Mammary epithelial cell (primary cell): ENCODE data around the gene TEC.

Source experiments
- EZH2 ChIP-seq: IDR thresholded peaks from 2 replicates; pipeline ENCODE4 v1.6.1; 2012; ENCODE audit warnings: low read length, inconsistent platforms, borderline replicate concordance
- TF ChIP-seq, protein P1 (sequence below), 2 donors: IDR thresholded peaks in 1 of 2; conservative IDR thresholded peaks in 1 of 2; 2 replicates each; pipeline ENCODE4 v1.5.1; 2011 to 2012; ENCODE audit warnings: inconsistent platforms in 2 of 2, low read length in 2 of 2, mild to moderate bottlenecking in 2 of 2, control low read depth in 1 of 2, low read depth in 1 of 2; ENCODE audit not compliant: insufficient read depth in 1 of 2; ENCODE audit errors: extremely low read depth in 1 of 2

- TF ChIP-seq, protein P1, sequence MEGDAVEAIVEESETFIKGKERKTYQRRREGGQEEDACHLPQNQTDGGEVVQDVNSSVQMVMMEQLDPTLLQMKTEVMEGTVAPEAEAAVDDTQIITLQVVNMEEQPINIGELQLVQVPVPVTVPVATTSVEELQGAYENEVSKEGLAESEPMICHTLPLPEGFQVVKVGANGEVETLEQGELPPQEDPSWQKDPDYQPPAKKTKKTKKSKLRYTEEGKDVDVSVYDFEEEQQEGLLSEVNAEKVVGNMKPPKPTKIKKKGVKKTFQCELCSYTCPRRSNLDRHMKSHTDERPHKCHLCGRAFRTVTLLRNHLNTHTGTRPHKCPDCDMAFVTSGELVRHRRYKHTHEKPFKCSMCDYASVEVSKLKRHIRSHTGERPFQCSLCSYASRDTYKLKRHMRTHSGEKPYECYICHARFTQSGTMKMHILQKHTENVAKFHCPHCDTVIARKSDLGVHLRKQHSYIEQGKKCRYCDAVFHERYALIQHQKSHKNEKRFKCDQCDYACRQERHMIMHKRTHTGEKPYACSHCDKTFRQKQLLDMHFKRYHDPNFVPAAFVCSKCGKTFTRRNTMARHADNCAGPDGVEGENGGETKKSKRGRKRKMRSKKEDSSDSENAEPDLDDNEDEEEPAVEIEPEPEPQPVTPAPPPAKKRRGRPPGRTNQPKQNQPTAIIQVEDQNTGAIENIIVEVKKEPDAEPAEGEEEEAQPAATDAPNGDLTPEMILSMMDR (conservative IDR thresholded peaks at IDR 0.05 in 1 of 2, IDR thresholded peaks at IDR 0.05 in 1 of 2; ENCODE audit: extremely low read depth in 1 of 2, insufficient read depth in 1 of 2, low read depth in 1 of 2, low read length in 2 of 2): no peak
- no peak for TF ChIP-seq EZH2
Observed at GRCh38 chr4:48216563-48216962, 53.1 kb downstream of the TEC start.
